ENCODE results near the gene GRIPAP1.
"Not testable (repeated sequence)": the region's sequence is repeated elsewhere in the genome, so short reads cannot be mapped to it uniquely, and the experiment has no call there.

GRIPAP1 gene

GRCh38 chrX:48997455-48997854 lies 4.6 kb downstream of the GRIPAP1 start:
- ChIA-PET CTCF (no interaction called here), POLR2A (no interaction called here)
- DNase-seq (ENCODE audit: extremely low spot score): no peak
- TF ChIP-seq CTCF (IDR thresholded peaks at IDR 0.05; ENCODE audit: control extremely low read depth, extremely low read depth, low read depth, missing control alignments): no peak

- DNase-seq (ENCODE audit: extremely low spot score): no peak
- ChIA-PET CTCF (interaction anchor here (0.8 kb wide), 1 partner anchor 24 kb away, joined by 4 read pairs; no protein-coding TSS in a partner anchor), POLR2A (no interaction called here)
- TF ChIP-seq CTCF (IDR thresholded peaks at IDR 0.05; ENCODE audit: control extremely low read depth, extremely low read depth, low read depth, missing control alignments): no peak
Observed at GRCh38 chrX:48996969-48997368, 5.1 kb downstream of the GRIPAP1 start.

- ChIA-PET POLR2A (interaction anchor here (0.7 kb wide), 1 partner anchor 10 kb away, joined by 8 read pairs; the partner anchor contains the start of gene GRIPAP1), CTCF (no interaction called here)
- no peak for TF ChIP-seq CTCF (IDR thresholded peaks at IDR 0.05; ENCODE audit: control extremely low read depth, extremely low read depth, low read depth, missing control alignments)
- DNase-seq (ENCODE audit: extremely low spot score): no peak
Observed at GRCh38 chrX:48992341-48992740, 9.7 kb downstream of the GRIPAP1 start.

GRCh38 chrX:48989483-48989882 lies 12.6 kb downstream of the GRIPAP1 start:
- TF ChIP-seq CTCF (IDR thresholded peaks at IDR 0.05; ENCODE audit: control extremely low read depth, extremely low read depth, low read depth, missing control alignments): no peak
- ChIA-PET CTCF (no interaction called here), POLR2A (no interaction called here)
- DNase-seq (ENCODE audit: extremely low spot score): no peak

- DNase-seq (ENCODE audit: extremely low spot score): no peak
- POLR2A ChIA-PET: interaction anchor here (0.6 kb wide), 1 partner anchor 385 kb away, joined by 3 read pairs; no protein-coding TSS in a partner anchor
- CTCF ChIA-PET: no interaction called here
- no peak for TF ChIP-seq CTCF (IDR thresholded peaks at IDR 0.05; ENCODE audit: control extremely low read depth, extremely low read depth, low read depth, missing control alignments)
Observed at GRCh38 chrX:48983896-48984295, 18.2 kb downstream of the GRIPAP1 start.

- TF ChIP-seq CTCF (IDR thresholded peaks at IDR 0.05; ENCODE audit: control extremely low read depth, extremely low read depth, low read depth, missing control alignments): no peak
- CTCF ChIA-PET: interaction anchor here (2.1 kb wide), 1 partner anchor 10 kb away, joined by 6 read pairs; the partner anchor contains the start of gene KCND1
- POLR2A ChIA-PET: no interaction called here
- no peak for DNase-seq (ENCODE audit: extremely low spot score)
Observed at GRCh38 chrX:48983081-48983480, 19.0 kb downstream of the GRIPAP1 start.

GRCh38 chrX:48981178-48981577 lies 20.9 kb downstream of the GRIPAP1 start:
- no peak for TF ChIP-seq CTCF (IDR thresholded peaks at IDR 0.05; ENCODE audit: control extremely low read depth, extremely low read depth, low read depth, missing control alignments)
- no peak for DNase-seq (ENCODE audit: extremely low spot score)
- ChIA-PET CTCF (interaction anchor here (2.1 kb wide), 1 partner anchor 9 kb away, joined by 6 read pairs; the partner anchor contains the start of gene KCND1), POLR2A (no interaction called here)

- DNase-seq (ENCODE audit: extremely low spot score); POLR2A ChIA-PET: not testable (repeated sequence)
Observed at GRCh38 chrX:48980341-48980740, 21.7 kb downstream of the GRIPAP1 start.

More at GRCh38 chrX:48980341-48980740, 21.7 kb downstream of the GRIPAP1 start:
- CTCF ChIA-PET: not testable (repeated sequence)

Data from GM10248 (cell line).